ENCODE results near the gene EXD3. TPM values are rescaled to one million over a fixed set of nuclear protein-coding genes. Genes with fewer than 3 reads are reported as not detected.

EXD3 gene
- polyA plus RNA-seq, 5 donors = 10.9 to 22.0 (median 15.0) TPM

- DNase-seq = no peak
These were observed 116.7 kb downstream of the EXD3 start for GRCh38 chr9:137306066-137306849.

GRCh38 chr9:137305798-137306065 lies 117.2 kb downstream of the EXD3 start:
- DNase-seq = no peak

GRCh38 chr9:137305060-137305797 lies 117.7 kb downstream of the EXD3 start:
- no peak for DNase-seq

- DNase-seq = no peak
These were observed 118.4 kb downstream of the EXD3 start for GRCh38 chr9:137304383-137305059.

GRCh38 chr9:137303893-137304382 lies 119.0 kb downstream of the EXD3 start:
- DNase-seq = no peak

GRCh38 chr9:137303151-137303892 lies 119.6 kb downstream of the EXD3 start:
- no peak for DNase-seq

- no peak for DNase-seq
These were observed 120.4 kb downstream of the EXD3 start for GRCh38 chr9:137302449-137303150.

- DNase-seq = peak; percentile 81 to 83
These were observed 120.9 kb downstream of the EXD3 start, which contains the start of gene NRARP for GRCh38 chr9:137302118-137302448. NRARP (minus strand) TSS chr9:137302271; CDS start chr9:137301928, 343 bp downstream.

GRCh38 chr9:137301081-137301947 lies 121.6 kb downstream of the EXD3 start:
- no peak for DNase-seq

- no peak for DNase-seq
These were observed 122.3 kb downstream of the EXD3 start for GRCh38 chr9:137300567-137301080.

GRCh38 chr9:137299938-137300337 lies 123.0 kb downstream of the EXD3 start:
- no peak for DNase-seq

- DNase-seq = no peak
These were observed 123.8 kb downstream of the EXD3 start for GRCh38 chr9:137299203-137299565.

GRCh38 chr9:137298401-137299202 lies 124.4 kb downstream of the EXD3 start:
- DNase-seq = no peak

- DNase-seq = no peak
These were observed 125.0 kb downstream of the EXD3 start for GRCh38 chr9:137297966-137298365.

- DNase-seq = no peak
These were observed 126.0 kb downstream of the EXD3 start for GRCh38 chr9:137296670-137297664.

GRCh38 chr9:137295849-137296669 lies 126.9 kb downstream of the EXD3 start:
- DNase-seq = no peak

GRCh38 chr9:137295238-137295811 lies 127.6 kb downstream of the EXD3 start:
- no peak for DNase-seq
